ENCODE data around the gene ST6GAL1.
A peak's percentile ranks its signal among the peaks of the same experiment; 100 is the strongest.
"Not testable (repeated sequence)": the region's sequence is repeated elsewhere in the genome, so short reads cannot be mapped to it uniquely, and the experiment has no call there.

Gene ST6GAL1

GRCh38 chr3:186965141-186965879 lies 35.0 kb downstream of the ST6GAL1 start:
- Histone ChIP-seq H3K4me1 (ENCODE audit: control insufficient read depth in 1 of 2, insufficient read depth in 1 of 2, low read depth in 1 of 2, low read length in 1 of 2) (peaks cover 0 to 7% of the 10 kb centered on the region in 2 experiments), H3K4me3 (ENCODE audit: low read depth in 1 of 2, low read length in 1 of 2) (no peak overlapping the region), H3K27me3 (no peaks in the 10 kb centered on the region), H3K36me3 (peaks cover 38% of the 10 kb centered on the region), H3K9me3 (no peaks in the 10 kb centered on the region), H3K27ac (no peak overlapping the region)
- TF ChIP-seq CTCF (IDR thresholded peaks at IDR 0.05) = no peak

- Histone ChIP-seq H3K36me3 (peaks cover 39% of the 10 kb centered on the region), H3K4me1 (ENCODE audit: control insufficient read depth in 1 of 2, insufficient read depth in 1 of 2, low read depth in 1 of 2, low read length in 1 of 2) (peaks cover 0 to 7% of the 10 kb centered on the region in 2 experiments), H3K27me3 (no peaks in the 10 kb centered on the region), H3K9me3 (no peaks in the 10 kb centered on the region), H3K4me3 (ENCODE audit: low read depth in 1 of 2, low read length in 1 of 2) (no peak overlapping the region), H3K27ac (no peak overlapping the region)
- no peak for TF ChIP-seq CTCF (IDR thresholded peaks at IDR 0.05)
Measured at GRCh38 chr3:186966406-186966805, 36.1 kb downstream of the ST6GAL1 start.

- not testable (repeated sequence) for H3K4me3 ChIP-seq (ENCODE audit: low read depth in 1 of 2, low read length in 1 of 2); H3K9me3 ChIP-seq; H3K27me3 ChIP-seq; H3K4me1 ChIP-seq (ENCODE audit: control insufficient read depth in 1 of 2, insufficient read depth in 1 of 2, low read depth in 1 of 2, low read length in 1 of 2)
- Histone ChIP-seq H3K36me3 (peaks cover 47% of the 10 kb centered on the region), H3K27ac (peak overlapping the region; percentile 52)
Measured at GRCh38 chr3:186967236-186967635, 36.9 kb downstream of the ST6GAL1 start.

- H3K27ac ChIP-seq = peak overlapping the region; percentile 52
- peaks cover 52% of the 10 kb centered on the region for H3K36me3 ChIP-seq
- H3K27me3 ChIP-seq = no peaks in the 10 kb centered on the region
- H3K4me1 ChIP-seq (ENCODE audit: control insufficient read depth in 1 of 2, insufficient read depth in 1 of 2, low read depth in 1 of 2, low read length in 1 of 2) = peaks cover 0 to 7% of the 10 kb centered on the region in 2 experiments
- TF ChIP-seq CTCF (IDR thresholded peaks at IDR 0.05) = no peak
- no peaks in the 10 kb centered on the region for H3K9me3 ChIP-seq
- no peak overlapping the region for H3K4me3 ChIP-seq (ENCODE audit: low read depth in 1 of 2, low read length in 1 of 2)
Measured at GRCh38 chr3:186967686-186968085, 37.4 kb downstream of the ST6GAL1 start.

- H3K27ac ChIP-seq = no peak overlapping the region
- no peaks in the 10 kb centered on the region for H3K27me3 ChIP-seq
- no peaks in the 10 kb centered on the region for H3K9me3 ChIP-seq
- peaks cover 5 to 13% of the 10 kb centered on the region in 2 experiments for H3K4me1 ChIP-seq (ENCODE audit: control insufficient read depth in 1 of 2, insufficient read depth in 1 of 2, low read depth in 1 of 2, low read length in 1 of 2)
- H3K4me3 ChIP-seq (ENCODE audit: low read depth in 1 of 2, low read length in 1 of 2) = no peak overlapping the region
- peaks cover 54% of the 10 kb centered on the region for H3K36me3 ChIP-seq
- TF ChIP-seq CTCF (IDR thresholded peaks at IDR 0.05) = no peak
Measured at GRCh38 chr3:186969607-186970006, 39.3 kb downstream of the ST6GAL1 start.

GRCh38 chr3:186971106-186971505 lies 40.8 kb downstream of the ST6GAL1 start:
- H3K36me3 ChIP-seq = peaks cover 54% of the 10 kb centered on the region
- not testable (repeated sequence) for H3K27ac ChIP-seq; H3K4me3 ChIP-seq (ENCODE audit: low read depth in 1 of 2, low read length in 1 of 2); H3K9me3 ChIP-seq; H3K27me3 ChIP-seq
- H3K4me1 ChIP-seq (ENCODE audit: control insufficient read depth in 1 of 2, insufficient read depth in 1 of 2, low read depth in 1 of 2, low read length in 1 of 2) = peaks cover 5 to 13% of the 10 kb centered on the region in 2 experiments

Measured in neutrophil (primary cell).